Mesenchymal stem cell (in vitro differentiated cells and primary cell): ENCODE data around the gene CFD.

Source experiments
- DNase-seq: peaks from one replicate; pipeline ENCODE4 v3.0.0-alpha.2; 2013
- H2AFZ ChIP-seq: one replicate; pipeline ENCODE4 v1.6.1; 2013; ENCODE audit warnings: low read depth, mild to moderate bottlenecking, control low read depth, inconsistent platforms, low read length, moderate library complexity
- H2AK5ac ChIP-seq: 2 replicates; pipeline ENCODE4 v1.6.1; 2013; ENCODE audit warnings: low read length, moderate library complexity, mild to moderate bottlenecking, inconsistent platforms; ENCODE audit not compliant: severe bottlenecking
- H2BK120ac ChIP-seq: one replicate; pipeline ENCODE4 v1.6.1; 2013; ENCODE audit warnings: low read depth, mild to moderate bottlenecking, inconsistent platforms, low read length, moderate library complexity
- H2BK12ac ChIP-seq, 2 experiments: one replicate each; pipeline ENCODE4 v1.6.1; 2013; ENCODE audit warnings: inconsistent platforms in 2 of 2, low read length in 2 of 2, mild to moderate bottlenecking in 2 of 2, moderate library complexity in 2 of 2, control low read depth in 1 of 2
- H2BK15ac ChIP-seq: one replicate; pipeline ENCODE4 v1.6.1; 2013; ENCODE audit warnings: mild to moderate bottlenecking, low read depth, inconsistent platforms; ENCODE audit not compliant: poor library complexity, severe bottlenecking
- H2BK5ac ChIP-seq: 2 replicates; pipeline ENCODE4 v1.6.1; 2013; ENCODE audit warnings: low read depth, mild to moderate bottlenecking, low read length, control low read depth, inconsistent platforms; ENCODE audit not compliant: poor library complexity, severe bottlenecking
- H3K14ac ChIP-seq, 2 experiments: one replicate each; pipeline ENCODE4 v1.6.1; 2013; ENCODE audit warnings: inconsistent platforms in 2 of 2, low read length in 2 of 2, control low read depth in 1 of 2, mild to moderate bottlenecking in 1 of 2, moderate library complexity in 1 of 2
- H3K18ac ChIP-seq, 2 experiments: one replicate each; pipeline ENCODE4 v1.6.1; 2013; ENCODE audit warnings: inconsistent platforms in 2 of 2, low read length in 2 of 2, control low read depth in 1 of 2, low read depth in 1 of 2, mild to moderate bottlenecking in 1 of 2
- H3K23ac ChIP-seq, 2 experiments: one replicate each; pipeline ENCODE4 v1.6.1; 2013; ENCODE audit warnings: inconsistent platforms in 2 of 2, low read length in 2 of 2, mild to moderate bottlenecking in 2 of 2, moderate library complexity in 2 of 2, control low read depth in 1 of 2
- H3K27ac ChIP-seq: 2 replicates; pipeline ENCODE4 v1.5.1; 2013; ENCODE audit warnings: mild to moderate bottlenecking, moderate library complexity, low read length, control low read depth, inconsistent platforms; ENCODE audit not compliant: poor library complexity, severe bottlenecking
- H3K27me3 ChIP-seq, 2 experiments: 2 replicates each; pipeline versions ENCODE4 v1.6.1 to v1.7.0; 2013; ENCODE audit warnings: low read length in 2 of 2, mild to moderate bottlenecking in 2 of 2, moderate library complexity in 2 of 2, control low read depth in 1 of 2, inconsistent platforms in 1 of 2; ENCODE audit not compliant: control insufficient read depth in 1 of 2, insufficient read depth in 1 of 2
- H3K36me3 ChIP-seq, 2 experiments: 2 replicates each; pipeline versions ENCODE4 v1.6.1 to v1.7.0; 2013; ENCODE audit warnings: low read length in 2 of 2, control low read depth in 1 of 2, inconsistent platforms in 1 of 2, low read depth in 1 of 2, mild to moderate bottlenecking in 1 of 2; ENCODE audit not compliant: insufficient read depth in 2 of 2, control insufficient read depth in 1 of 2
- H3K4ac ChIP-seq, 2 experiments: one replicate each; pipeline ENCODE4 v1.6.1; 2013; ENCODE audit warnings: inconsistent platforms in 2 of 2, low read length in 2 of 2, mild to moderate bottlenecking in 2 of 2, moderate library complexity in 2 of 2, control low read depth in 1 of 2, low read depth in 1 of 2
- H3K4me1 ChIP-seq: 2 replicates; pipeline ENCODE4 v1.6.1; 2013; ENCODE audit warnings: low read depth, low read length, control low read depth; ENCODE audit not compliant: control insufficient read depth, insufficient read depth
- H3K4me2 ChIP-seq: 2 replicates; pipeline ENCODE4 v1.6.1; 2013; ENCODE audit warnings: low read length, mild to moderate bottlenecking, inconsistent platforms; ENCODE audit not compliant: poor library complexity, severe bottlenecking
- H3K4me3 ChIP-seq, 2 experiments: 2 replicates each; pipeline versions ENCODE4 v1.5.1 to v1.7.0; 2013; ENCODE audit warnings: low read length in 2 of 2, mild to moderate bottlenecking in 2 of 2, control low read depth in 1 of 2, low read depth in 1 of 2; ENCODE audit not compliant: insufficient read depth in 1 of 2
- H3K79me1 ChIP-seq: replicated peaks from 2 replicates; pipeline ENCODE4 v1.6.1; 2013; ENCODE audit warnings: mild to moderate bottlenecking, control low read depth, low read length, inconsistent platforms; ENCODE audit not compliant: poor library complexity, severe bottlenecking
- H3K9ac ChIP-seq: 2 replicates; pipeline ENCODE4 v1.7.0; 2013; ENCODE audit warnings: mild to moderate bottlenecking, low read length, moderate library complexity
- H3K9me3 ChIP-seq: 2 replicates; pipeline ENCODE4 v1.7.0; 2013; ENCODE audit warnings: mild to moderate bottlenecking, low read length; ENCODE audit not compliant: control insufficient read depth
- H4K8ac ChIP-seq: one replicate; pipeline ENCODE4 v1.6.1; 2013; ENCODE audit warnings: inconsistent platforms, mild to moderate bottlenecking, low read length, moderate library complexity
- H4K91ac ChIP-seq: one replicate; pipeline ENCODE4 v1.6.1; 2013; ENCODE audit warnings: mild to moderate bottlenecking, low read length, inconsistent platforms
- WGBS: methylation state at CpG from one replicate; pipeline ENCODE4 v1.1.7; 2013; ENCODE audit warnings: mixed read lengths; 5-methylcytosine and 5-hydroxymethylcytosine counted together

Gene CFD

DNA sequence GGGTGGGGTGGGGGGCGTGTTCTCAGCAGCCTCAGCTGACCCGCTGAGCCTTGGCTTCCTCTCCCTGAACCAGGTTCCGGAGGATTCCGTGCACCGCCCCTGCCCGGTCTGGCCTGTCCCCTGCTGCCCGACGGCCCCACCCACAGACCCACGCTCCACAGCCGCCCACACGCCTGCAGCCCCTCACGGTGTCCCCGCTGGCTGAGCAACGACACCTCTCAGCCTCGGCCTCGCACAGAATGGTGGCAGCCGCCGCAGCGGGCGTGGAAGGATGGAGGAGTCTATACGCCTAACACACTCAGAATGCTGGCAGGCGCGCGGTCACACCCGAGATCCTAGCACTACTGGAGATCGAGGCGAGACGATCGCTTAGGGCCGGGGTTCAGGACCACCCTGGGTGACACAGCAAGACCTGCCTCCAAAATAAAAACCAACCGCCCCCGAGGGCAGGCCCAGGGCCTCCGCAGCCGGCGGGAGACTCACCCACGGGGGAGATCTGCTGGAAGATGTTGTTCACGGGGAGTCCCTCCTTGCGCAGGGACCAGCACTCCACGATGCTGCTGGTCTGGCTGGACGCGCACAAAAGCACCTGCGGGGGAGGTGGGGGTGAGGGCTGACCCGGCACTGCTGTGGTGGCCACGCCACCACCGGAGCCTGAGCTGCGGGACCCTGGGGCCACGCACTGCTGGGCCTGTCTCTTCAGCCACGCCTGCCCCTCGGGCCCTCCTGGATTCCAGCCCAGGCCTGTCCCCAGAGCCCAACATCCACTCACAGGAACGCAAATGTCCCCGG, 25.2 kb downstream of the CFD start:
- Histone ChIP-seq H3K27ac (no peak overlapping the region), H4K8ac (no peak overlapping the region), H2AK5ac (no peak overlapping the region), H4K91ac (no peak overlapping the region), H3K27me3 (no peaks in the 10 kb centered on the region), H3K36me3 (peaks cover 64 to 91% of the 10 kb centered on the region in 2 experiments), H3K4me3 (no peak overlapping the region), H3K14ac (no peak overlapping the region), H2BK12ac (no peak overlapping the region), H3K9me3 (no peaks in the 10 kb centered on the region), H2BK120ac (no peak overlapping the region), H3K4me1 (peaks cover 15% of the 10 kb centered on the region), H3K4me2 (no peak overlapping the region), H3K79me1 (peaks cover 51% of the 10 kb centered on the region), H2BK15ac (no peak overlapping the region), H3K18ac (no peak overlapping the region), H2BK5ac (no peak overlapping the region), H2AFZ (no peak overlapping the region), H3K9ac (no peak overlapping the region), H3K23ac (no peak overlapping the region), H3K4ac (no peak overlapping the region)
- no peak for DNase-seq
- WGBS, result 98% methylated on average over 51 of the region's 51 CpGs

- Histone ChIP-seq H3K9ac (no peak overlapping the region), H3K4ac (no peak overlapping the region), H4K91ac (no peak overlapping the region), H2BK5ac (no peak overlapping the region), H3K27ac (no peak overlapping the region), H2BK120ac (no peak overlapping the region), H4K8ac (no peak overlapping the region), H3K4me2 (no peak overlapping the region), H3K23ac (no peak overlapping the region), H2AFZ (no peak overlapping the region), H3K14ac (no peak overlapping the region), H2BK15ac (no peak overlapping the region), H3K36me3 (peaks cover 74 to 91% of the 10 kb centered on the region in 2 experiments), H2AK5ac (no peak overlapping the region), H3K18ac (no peak overlapping the region), H3K9me3 (no peaks in the 10 kb centered on the region), H3K4me1 (peaks cover 15% of the 10 kb centered on the region), H3K79me1 (peaks cover 56% of the 10 kb centered on the region), H3K27me3 (no peaks in the 10 kb centered on the region), H2BK12ac (no peak overlapping the region), H3K4me3 (no peak overlapping the region)
- 98% methylated on average over 63 of the region's 64 CpGs for WGBS
- no peak for DNase-seq
Observed at GRCh38 chr19:885536-886224, 26.2 kb downstream of the CFD start.

DNA sequence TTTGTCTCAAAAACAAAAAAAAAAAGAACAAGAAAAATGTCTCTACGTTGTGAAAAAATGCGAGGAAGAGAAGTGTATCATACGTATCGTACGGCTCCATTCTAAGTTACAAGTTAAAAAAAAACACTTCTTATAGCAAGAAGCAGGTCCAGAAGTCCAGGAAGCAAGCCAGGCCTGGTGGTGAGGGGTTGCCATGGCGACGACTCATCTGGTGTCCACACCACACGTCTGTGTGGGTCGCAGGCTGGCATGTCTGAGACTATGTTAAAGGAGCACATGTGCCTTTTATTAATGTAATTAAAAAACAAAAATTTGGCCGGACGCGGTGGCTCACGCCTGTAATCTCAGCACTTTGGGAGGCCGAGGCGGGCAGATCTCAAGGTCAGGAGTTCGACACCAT, 27.6 kb downstream of the CFD start:
- Histone ChIP-seq H2BK12ac (no peak overlapping the region), H3K27me3 (no peaks in the 10 kb centered on the region), H3K4me2 (no peak overlapping the region), H3K4me3 (no peak overlapping the region), H2BK120ac (no peak overlapping the region), H3K14ac (no peak overlapping the region), H3K27ac (no peak overlapping the region), H4K91ac (no peak overlapping the region), H4K8ac (no peak overlapping the region), H3K4ac (no peak overlapping the region), H3K18ac (no peak overlapping the region), H2BK15ac (no peak overlapping the region), H2AFZ (no peak overlapping the region), H3K79me1 (peaks cover 54% of the 10 kb centered on the region), H3K9ac (no peak overlapping the region), H3K9me3 (no peaks in the 10 kb centered on the region), H3K4me1 (peaks cover 18% of the 10 kb centered on the region), H3K36me3 (peaks cover 61 to 84% of the 10 kb centered on the region in 2 experiments), H2AK5ac (no peak overlapping the region), H3K23ac (no peak overlapping the region), H2BK5ac (no peak overlapping the region)
- 78% methylated on average over 14 of the region's 16 CpGs for WGBS
- DNase-seq, result peak; percentile 76

DNA sequence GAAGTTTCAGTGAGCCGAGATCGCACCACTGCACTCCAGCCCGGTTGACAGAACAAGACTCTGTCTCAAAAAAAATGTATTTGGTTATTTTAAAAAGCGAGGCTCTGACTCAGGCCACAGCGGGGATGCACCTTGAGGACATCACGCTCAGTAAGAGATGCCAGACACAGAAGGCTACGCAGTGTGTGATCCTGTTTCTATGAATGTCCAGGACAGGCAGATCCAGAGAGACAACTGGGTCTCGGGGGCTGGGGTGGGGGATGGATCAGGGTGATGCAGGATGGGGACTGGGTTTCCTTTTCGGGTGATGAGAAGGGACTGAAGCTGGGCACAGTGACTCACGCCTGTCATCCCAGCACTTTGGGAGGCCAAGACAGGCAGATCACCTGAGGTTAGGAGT, 28.1 kb downstream of the CFD start:
- Histone ChIP-seq H3K9ac (no peak overlapping the region), H3K27me3 (no peaks in the 10 kb centered on the region)

More for the DNA sequence above, 28.1 kb downstream of the CFD start:
- no peak overlapping the region for H3K14ac ChIP-seq
- H2BK15ac ChIP-seq, result no peak overlapping the region
- H3K79me1 ChIP-seq, result peaks cover 51% of the 10 kb centered on the region
- no peak overlapping the region for H4K91ac ChIP-seq
- no peak overlapping the region for H3K23ac ChIP-seq
- H3K9me3 ChIP-seq, result no peaks in the 10 kb centered on the region
- H2BK5ac ChIP-seq, result no peak overlapping the region
- DNase-seq, result no peak
- H3K4me3 ChIP-seq, result no peak overlapping the region
- H3K4me1 ChIP-seq, result peaks cover 20% of the 10 kb centered on the region
- H3K4me2 ChIP-seq, result no peak overlapping the region
- WGBS, result 91% methylated on average over 10 of the region's 10 CpGs
- peaks cover 56 to 79% of the 10 kb centered on the region in 2 experiments for H3K36me3 ChIP-seq
- no peak overlapping the region for H2BK120ac ChIP-seq
- no peak overlapping the region for H2AK5ac ChIP-seq
- H2AFZ ChIP-seq, result no peak overlapping the region
- no peak overlapping the region for H3K27ac ChIP-seq
- no peak overlapping the region for H4K8ac ChIP-seq
- no peak overlapping the region for H2BK12ac ChIP-seq
- no peak overlapping the region for H3K4ac ChIP-seq
- no peak overlapping the region for H3K18ac ChIP-seq
